ENCODE results near the gene SYMPK. TPM values are rescaled to one million over a fixed set of nuclear protein-coding genes. Genes with fewer than 3 reads are reported as not detected.

Gene SYMPK
- total RNA-seq, 1 donor from 2014 or later, result 103 TPM

- Histone ChIP-seq H3K9me3 (no peaks in the 10 kb centered on the region), H3K36me3 (peaks cover 0 to 2% of the 10 kb centered on the region in 2 donors), H3K27ac (peak overlapping the region; percentile 96), H3K4me1 (peaks cover 27 to 45% of the 10 kb centered on the region in 2 donors), H3K27me3 (no peaks in the 10 kb centered on the region), H3K4me3 (peak overlapping the region; percentile 84 to 88)
- intact Hi-C loops (cut with DNase I), result loop anchor here (5.0 kb wide), 1 partner anchor 184 kb away; the partner anchor contains the start of gene OPA3
- TF ChIP-seq CTCF (IDR thresholded peaks at IDR 0.05), result no peak
- no peak for DNase-seq (ENCODE audit: low spot score in 2 of 2)
Measured at GRCh38 chr19:45766296-45766868, 96.6 kb downstream of the SYMPK start.

GRCh38 chr19:45765702-45766295 lies 97.1 kb downstream of the SYMPK start:
- Histone ChIP-seq H3K9me3 (no peaks in the 10 kb centered on the region), H3K36me3 (no peaks in the 10 kb centered on the region), H3K4me3 (peak overlapping the region; percentile 84 to 88), H3K4me1 (peaks cover 27 to 39% of the 10 kb centered on the region in 2 donors), H3K27ac (peak overlapping the region; percentile 96), H3K27me3 (no peaks in the 10 kb centered on the region)
- TF ChIP-seq CTCF (IDR thresholded peaks at IDR 0.05), result no peak
- no peak for DNase-seq (ENCODE audit: low spot score in 2 of 2)
- intact Hi-C loops (cut with DNase I), result loop anchor here (5.0 kb wide), 1 partner anchor 183 kb away; the partner anchor contains the start of gene OPA3

Other genes with a start within 250 kb of the SYMPK start
- gene EML2, start 223.8 kb downstream of the SYMPK start, total RNA-seq, result 129 TPM
- gene GIPR, start 194.9 kb downstream of the SYMPK start, total RNA-seq, result not detected
- 71.1 TPM for gene SNRPD2, start 171.2 kb downstream of the SYMPK start, total RNA-seq
- gene QPCTL, start 170.5 kb downstream of the SYMPK start, total RNA-seq, result 7.2 TPM
- 27.5 TPM for gene FBXO46, start 132.3 kb downstream of the SYMPK start, total RNA-seq
- not detected for gene MEIOSIN, start 129.7 kb downstream of the SYMPK start, total RNA-seq
- gene SIX5, start 93.9 kb downstream of the SYMPK start, total RNA-seq, result 39.2 TPM
- gene DMPK, start 80.7 kb downstream of the SYMPK start, total RNA-seq, result 76.8 TPM
- gene DMWD, start 70.3 kb downstream of the SYMPK start, total RNA-seq, result 110 TPM
- not detected for gene RSPH6A, start 47.8 kb downstream of the SYMPK start, total RNA-seq
- gene FOXA3, start 1.2 kb upstream of the SYMPK start, total RNA-seq, result not detected
- 45.7 TPM for gene IRF2BP1, start 23.0 kb upstream of the SYMPK start, total RNA-seq
- 1.6 TPM for gene MYPOP, start 39.5 kb upstream of the SYMPK start, total RNA-seq
- not detected for gene NANOS2, start 51.6 kb upstream of the SYMPK start, total RNA-seq
- 11.3 TPM for gene NOVA2, start 110.7 kb upstream of the SYMPK start, total RNA-seq
- gene CCDC61, start 132.3 kb upstream of the SYMPK start, total RNA-seq, result 13.7 TPM
- gene PGLYRP1, start 159.9 kb upstream of the SYMPK start, total RNA-seq, result not detected
- not detected for gene IGFL4, start 177.9 kb upstream of the SYMPK start, total RNA-seq